ENCODE results near the gene SMIM44. TPM values are rescaled to one million over a fixed set of nuclear protein-coding genes. Genes with fewer than 3 reads are reported as not detected.

Gene SMIM44
- total and polyA plus RNA-seq, 10 donors: not detected

- peak; percentile 31 to 70 (median 34) for TF ChIP-seq POLR2AphosphoS5 (IDR thresholded peaks at IDR 0.05)
- TF ChIP-seq POLR2A (IDR thresholded peaks at IDR 0.05): no peak
- no peak for TF ChIP-seq CTCF (IDR thresholded peaks at IDR 0.05 in 8 of 11, conservative IDR thresholded peaks at IDR 0.05 in 3 of 11)
These were observed 13.4 kb downstream of the SMIM44 start for GRCh38 chr19:3469638-3470499.

GRCh38 chr19:3468211-3468610 lies 15.0 kb downstream of the SMIM44 start:
- intact Hi-C loops (cut with DNase I; ENCODE audit: low total_unique reads): no loop called here
- H3K36me3 ChIP-seq: peaks cover 0 to 32% (median 10%) of the 10 kb centered on the region in 6 donors
- H3K4me3 ChIP-seq: no peak overlapping the region
- no peak for TF ChIP-seq POLR2AphosphoS5 (IDR thresholded peaks at IDR 0.05)
- no peak for TF ChIP-seq POLR2A (IDR thresholded peaks at IDR 0.05)
- TF ChIP-seq CTCF (IDR thresholded peaks at IDR 0.05 in 8 of 11, conservative IDR thresholded peaks at IDR 0.05 in 3 of 11): no peak
- H3K9me3 ChIP-seq: no peaks in the 10 kb centered on the region
- peaks cover 0 to 50% (median 11%) of the 10 kb centered on the region in 6 donors for H3K4me1 ChIP-seq
- 58 to 88% (median 63%) methylated on average over 1 to 3 of the region's 3 CpGs for WGBS, 5 donors
- DNase-seq: no peak
- H3K27ac ChIP-seq: peak overlapping the region in 1 of 8 donors; percentile 33
- peaks cover 0 to 7% (median 0%) of the 10 kb centered on the region in 7 donors for H3K27me3 ChIP-seq (replicated peaks in 1 of 7)

More at GRCh38 chr19:3469638-3470499, 13.4 kb downstream of the SMIM44 start:
- DNase-seq: no peak
- H3K27me3 ChIP-seq (replicated peaks in 1 of 7): peaks cover 0 to 15% (median 0%) of the 10 kb centered on the region in 7 donors
- WGBS, 5 donors: 57 to 66% (median 63%) methylated on average over 10 to 14 of the region's 14 CpGs
- no peak overlapping the region for H3K4me3 ChIP-seq
- intact Hi-C loops (cut with DNase I; ENCODE audit: low total_unique reads): loop anchor here (5.0 kb wide), 2 partner anchors 143 to 163 kb away; no protein-coding TSS in a partner anchor
- H3K27ac ChIP-seq: peak overlapping the region in 2 of 8 donors; percentile 14 to 27
- H3K36me3 ChIP-seq: peaks cover 0 to 16% (median 0%) of the 10 kb centered on the region in 6 donors
- H3K4me1 ChIP-seq: peaks cover 0 to 42% (median 11%) of the 10 kb centered on the region in 6 donors
- no peaks in the 10 kb centered on the region for H3K9me3 ChIP-seq

- intact Hi-C loops (cut with DNase I; ENCODE audit: low total_unique reads): no loop called here
- H3K27ac ChIP-seq: peak overlapping the region in 1 of 8 donors; percentile 33
- TF ChIP-seq POLR2A (IDR thresholded peaks at IDR 0.05): no peak
- peak in 1 of 3 donors; percentile 24 for TF ChIP-seq POLR2AphosphoS5 (IDR thresholded peaks at IDR 0.05)
- no peak overlapping the region for H3K4me3 ChIP-seq
- peaks cover 0 to 7% (median 0%) of the 10 kb centered on the region in 7 donors for H3K27me3 ChIP-seq (replicated peaks in 1 of 7)
- H3K9me3 ChIP-seq: no peaks in the 10 kb centered on the region
- WGBS, 5 donors: 81 to 92% (median 83%) methylated on average over 8 to 10 of the region's 10 CpGs
- H3K4me1 ChIP-seq: peaks cover 0 to 46% (median 9%) of the 10 kb centered on the region in 6 donors
- no peak for DNase-seq
- H3K36me3 ChIP-seq: peaks cover 0 to 38% (median 16%) of the 10 kb centered on the region in 6 donors
These were observed 15.6 kb downstream of the SMIM44 start for GRCh38 chr19:3467437-3468198.

- DNase-seq: no peak
- 84 to 97% (median 88%) methylated on average over 8 to 9 of the region's 9 CpGs for WGBS, 5 donors
- intact Hi-C loops (cut with DNase I; ENCODE audit: low total_unique reads): no loop called here
- Histone ChIP-seq H3K4me3 (no peak overlapping the region), H3K4me1 (peaks cover 0 to 36% (median 5%) of the 10 kb centered on the region in 6 donors), H3K36me3 (peaks cover 0 to 48% (median 19%) of the 10 kb centered on the region in 6 donors), H3K9me3 (no peaks in the 10 kb centered on the region), H3K27ac (no peak overlapping the region), H3K27me3 (replicated peaks in 1 of 7) (peaks cover 0 to under 1% (median 0%) of the 10 kb centered on the region in 7 donors)
- peak in 1 of 3 donors; percentile 29 for TF ChIP-seq POLR2AphosphoS5 (IDR thresholded peaks at IDR 0.05)
- no peak for TF ChIP-seq POLR2A (IDR thresholded peaks at IDR 0.05)
These were observed 16.6 kb downstream of the SMIM44 start for GRCh38 chr19:3466635-3467034.
